Esophagus muscularis mucosa (tissue), 3 donors: Measurements from ENCODE around the gene GSTK1.

ENCODE experiments used
- CTCF ChIP-seq, 3 experiments: fragments of 200-600 bp in 2 of 3; fragments of 450-650 bp in 1 of 3; sonication (generic) in 2 of 3; IDR thresholded peaks; one replicate each; pipeline ENCODE4 v1.5.1; 2017 to 2019; ENCODE audit warnings: antibody characterized with exemption in 3 of 3, mild to moderate bottlenecking in 2 of 3, moderate library complexity in 1 of 3
- POLR2A ChIP-seq: fragments of 450-650 bp; IDR thresholded peaks from one replicate; pipeline ENCODE4 v1.6.1; 2017; ENCODE audit warnings: antibody characterized with exemption, moderate library complexity, mild to moderate bottlenecking, low read depth
- POLR2AphosphoS5 ChIP-seq, 2 donors: sonication (generic); formaldehyde crosslinking; IDR thresholded peaks; one replicate each; pipeline ENCODE4 v1.6.1; 2017; ENCODE audit warnings: antibody characterized with exemption in 2 of 2

GRCh38 chr7:143248761-143249354, 14.4 kb upstream of the GSTK1 start:
- TF ChIP-seq POLR2AphosphoS5 (IDR thresholded peaks at IDR 0.05) (no peak), POLR2A (no peak), CTCF (IDR thresholded peaks at IDR 0.05) (no peak)
